Fibroblast of skin of left quadriceps (primary cell): ENCODE results near the gene AGR3.
A peak's percentile ranks its signal among the peaks of the same experiment; 100 is the strongest.
"Not testable (repeated sequence)": the region's sequence is repeated elsewhere in the genome, so short reads cannot be mapped to it uniquely, and the experiment has no call there.

Experiments used
- DNase-seq, 2 experiments: peaks; one replicate each; pipeline ENCODE4 v3.0.0-alpha.2; 2013; ENCODE audit warnings: low read depth in 2 of 2

AGR3 gene

GRCh38 chr7:16891874-16892643 is 10.3 kb upstream of the AGR3 start:
- DNase-seq: no peak

- peak in 1 of 2 experiments; percentile 35 for DNase-seq
These were observed 9.6 kb upstream of the AGR3 start for GRCh38 chr7:16891338-16891737.

GRCh38 chr7:16889851-16890415 is 8.2 kb upstream of the AGR3 start:
- DNase-seq: no peak

GRCh38 chr7:16889305-16889704 is 7.5 kb upstream of the AGR3 start:
- no peak for DNase-seq

GRCh38 chr7:16883918-16884317 is 2.1 kb upstream of the AGR3 start:
- DNase-seq: no peak

- DNase-seq: no peak
These were observed 1.2 kb downstream of the AGR3 start for GRCh38 chr7:16880554-16880953.

GRCh38 chr7:16879181-16879580 is 2.6 kb downstream of the AGR3 start:
- no peak for DNase-seq

- DNase-seq: no peak
These were observed 5.9 kb downstream of the AGR3 start for GRCh38 chr7:16875861-16876260.

GRCh38 chr7:16874066-16874465 is 7.7 kb downstream of the AGR3 start:
- DNase-seq: peak in 1 of 2 experiments; percentile 2

GRCh38 chr7:16867328-16867727 is 14.5 kb downstream of the AGR3 start:
- no peak for DNase-seq

- DNase-seq: not testable (repeated sequence)
These were observed 28.6 kb downstream of the AGR3 start for GRCh38 chr7:16853189-16853588.

- no peak for DNase-seq
These were observed 30.0 kb downstream of the AGR3 start for GRCh38 chr7:16851829-16852228.

- no peak for DNase-seq
These were observed 30.9 kb downstream of the AGR3 start for GRCh38 chr7:16850614-16851466.

GRCh38 chr7:16849296-16850148 is 32.3 kb downstream of the AGR3 start:
- DNase-seq: no peak

- DNase-seq: no peak
These were observed 34.4 kb downstream of the AGR3 start for GRCh38 chr7:16847381-16847860.

GRCh38 chr7:16846601-16847165 is 35.1 kb downstream of the AGR3 start:
- no peak for DNase-seq

- no peak for DNase-seq
These were observed 36.0 kb downstream of the AGR3 start for GRCh38 chr7:16845746-16846145.

GRCh38 chr7:16841681-16842080 is 40.1 kb downstream of the AGR3 start:
- peak; percentile 11 to 19 for DNase-seq

- no peak for DNase-seq
These were observed 41.7 kb downstream of the AGR3 start for GRCh38 chr7:16840094-16840493.

- DNase-seq: peak; percentile 20 to 32
These were observed 42.1 kb downstream of the AGR3 start for GRCh38 chr7:16839646-16840045.

- DNase-seq: no peak
These were observed 42.9 kb downstream of the AGR3 start for GRCh38 chr7:16838891-16839290.
